Posterior vena cava (tissue), 2 donors: Measurements from ENCODE around the gene ERBB4. TPM values are rescaled to one million over a fixed set of nuclear protein-coding genes. Genes with fewer than 3 reads are reported as not detected.

Experiments used
- DNase-seq: peaks from one replicate; pipeline ENCODE4 v3.0.0-alpha.2; 2020; ENCODE audit warnings: low spot score
- intact Hi-C, 2 donors: fragments of 100-400 bp; cut with DNase I; formaldehyde crosslinking; loops; one replicate each; pipeline versions ENCODE4 v1.14.1 to v1.14.2; 2022 to 2023
- total RNA-seq, 2 donors: library from RNA; stranded (reverse); fragmentation: NEBNext Ultra II Directional; extraction: Animal tissue kit (Norgen Biotek cat#: 25700); gene quantifications; one replicate each; pipeline ENCODE4 v1.2.1, GENCODE V29; 2021
- donor health status: DM: yes; HTN: yes; CAD: no.
- donor health status: DM: yes; HTN: yes; CAD: no.

ERBB4 gene
- total RNA-seq, 2 donors from 2014 or later = 3.2 to 7.6 TPM

GRCh38 chr2:211397764-211398163 is 1140.8 kb downstream of the ERBB4 start:
- no peak for DNase-seq
- intact Hi-C loops = no loop called here

GRCh38 chr2:211396815-211397214 is 1141.8 kb downstream of the ERBB4 start:
- no peak for DNase-seq
- intact Hi-C loops = no loop called here

GRCh38 chr2:211391189-211391567 is 1147.4 kb downstream of the ERBB4 start:
- DNase-seq = no peak

GRCh38 chr2:211390536-211391188 is 1147.9 kb downstream of the ERBB4 start:
- DNase-seq = no peak
- intact Hi-C loops = no loop called here

More at GRCh38 chr2:211391189-211391567, 1147.4 kb downstream of the ERBB4 start:
- intact Hi-C loops = no loop called here

GRCh38 chr2:211387734-211388133 is 1150.9 kb downstream of the ERBB4 start:
- intact Hi-C loops = no loop called here

GRCh38 chr2:211380041-211380440 is 1158.6 kb downstream of the ERBB4 start:
- DNase-seq = no peak
- intact Hi-C loops = no loop called here

More at GRCh38 chr2:211387734-211388133, 1150.9 kb downstream of the ERBB4 start:
- no peak for DNase-seq

GRCh38 chr2:211376410-211376809 is 1162.2 kb downstream of the ERBB4 start:
- intact Hi-C loops = no loop called here
- no peak for DNase-seq

- DNase-seq = no peak
- intact Hi-C loops = no loop called here
Measured at GRCh38 chr2:211373203-211373602, 1165.4 kb downstream of the ERBB4 start.

GRCh38 chr2:211371465-211371864 is 1167.1 kb downstream of the ERBB4 start:
- no peak for DNase-seq
- intact Hi-C loops = no loop called here

- intact Hi-C loops = no loop called here
Measured at GRCh38 chr2:211368467-211368866, 1170.1 kb downstream of the ERBB4 start.

GRCh38 chr2:211367711-211368110 is 1170.9 kb downstream of the ERBB4 start:
- DNase-seq = no peak
- intact Hi-C loops = no loop called here

More at GRCh38 chr2:211368467-211368866, 1170.1 kb downstream of the ERBB4 start:
- no peak for DNase-seq

- no peak for DNase-seq
- intact Hi-C loops = no loop called here
Measured at GRCh38 chr2:211367293-211367692, 1171.3 kb downstream of the ERBB4 start.

- DNase-seq = no peak
- intact Hi-C loops = no loop called here
Measured at GRCh38 chr2:211364911-211365310, 1173.7 kb downstream of the ERBB4 start.

GRCh38 chr2:211361383-211361782 is 1177.2 kb downstream of the ERBB4 start:
- no peak for DNase-seq
- intact Hi-C loops = no loop called here

- no peak for DNase-seq
- intact Hi-C loops = no loop called here
Measured at GRCh38 chr2:211359347-211359746, 1179.3 kb downstream of the ERBB4 start.

GRCh38 chr2:211358504-211358903 is 1180.1 kb downstream of the ERBB4 start:
- intact Hi-C loops = no loop called here
- no peak for DNase-seq

- DNase-seq = no peak
- intact Hi-C loops = no loop called here
Measured at GRCh38 chr2:211354481-211354880, 1184.1 kb downstream of the ERBB4 start.

- intact Hi-C loops = no loop called here
- no peak for DNase-seq
Measured at GRCh38 chr2:211351987-211352386, 1186.6 kb downstream of the ERBB4 start.

- DNase-seq = no peak
- intact Hi-C loops = no loop called here
Measured at GRCh38 chr2:211349031-211349430, 1189.6 kb downstream of the ERBB4 start.

GRCh38 chr2:211347328-211347727 is 1191.3 kb downstream of the ERBB4 start:
- no peak for DNase-seq
- intact Hi-C loops = no loop called here

- intact Hi-C loops = loop anchor here in 1 of 2 donors (5.0 kb wide), 1 partner anchor 542 kb away; no protein-coding TSS in a partner anchor
- no peak for DNase-seq
Measured at GRCh38 chr2:211344289-211344688, 1194.3 kb downstream of the ERBB4 start.
